ENCODE data around the gene CPHXL.

Gene CPHXL

DNA sequence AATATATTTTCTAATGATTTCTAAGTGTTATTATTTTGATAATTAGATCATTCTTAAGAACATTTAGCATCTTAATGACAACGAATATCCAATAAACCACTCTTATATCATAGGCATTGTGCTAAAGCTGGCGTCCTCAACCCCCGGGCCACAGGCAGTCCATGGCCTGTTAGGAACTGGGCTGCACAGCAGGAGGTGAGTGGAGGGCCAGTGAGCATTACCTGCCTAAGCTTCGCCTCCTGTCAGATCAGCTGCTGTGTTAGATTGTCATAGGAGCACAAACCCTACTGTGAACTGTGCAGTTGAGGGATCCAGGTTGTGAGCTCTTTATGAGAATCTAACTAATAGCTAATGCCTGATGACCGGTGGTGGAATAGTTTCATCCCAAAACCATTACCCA, 28.7 kb downstream of the CPHXL start:
- no peak for DNase-seq

- no peak for DNase-seq
These were observed 30.6 kb downstream of the CPHXL start for GRCh38 chr16:75695708-75696107.

DNA sequence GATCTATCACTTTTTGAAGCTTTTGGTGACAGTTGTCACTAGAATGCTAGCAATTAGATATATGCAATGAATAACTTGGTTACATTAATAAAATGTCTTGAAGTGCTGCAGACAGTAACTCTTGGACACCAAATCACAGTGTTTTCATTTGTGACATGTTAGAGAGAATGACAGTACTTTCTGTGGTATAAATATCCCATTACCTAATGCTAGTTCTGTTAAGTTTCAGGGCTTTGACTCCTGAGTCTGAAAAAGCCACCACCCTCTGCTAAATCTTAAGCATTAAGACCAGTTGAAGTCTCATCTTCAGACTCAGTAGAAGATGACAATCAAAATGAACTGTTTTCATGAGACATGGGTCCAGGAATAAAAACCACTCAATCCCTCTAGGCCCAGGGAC, 38.9 kb downstream of the CPHXL start:
- no peak for DNase-seq

- no peak for DNase-seq
These were observed 44.0 kb downstream of the CPHXL start for GRCh38 chr16:75682308-75682707.

DNA sequence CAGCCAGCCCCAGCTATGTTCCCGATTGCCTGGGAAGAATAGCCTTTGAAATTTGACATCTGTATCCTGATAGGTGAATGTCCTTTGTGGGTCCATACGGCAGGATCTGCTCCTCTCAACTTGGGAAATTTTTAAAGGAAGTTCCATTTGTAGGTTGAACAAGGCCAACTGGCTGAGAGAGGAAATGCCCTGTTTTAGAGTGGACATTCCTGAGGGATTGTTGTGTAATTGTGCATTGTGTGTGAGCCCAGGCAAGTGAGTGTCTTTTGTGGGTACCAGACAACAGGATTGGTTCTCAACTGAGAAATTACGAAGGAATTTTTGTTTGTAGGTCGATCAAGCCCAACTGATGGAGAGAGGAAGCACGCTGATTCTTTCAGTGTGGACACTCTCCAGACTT, 46.9 kb downstream of the CPHXL start:
- DNase-seq: no peak

GRCh38 chr16:75676909-75677308, 49.4 kb downstream of the CPHXL start, which contains the start of gene CPHXL2:
TSS of gene CPHXL2 (minus strand) at chr16:75677009. CDS start at chr16:75676999, 10 bp downstream.
- no peak for DNase-seq

GRCh38 chr16:75667503-75667902, 58.8 kb downstream of the CPHXL start:
- DNase-seq: no peak

All from activated naive CD4-positive, alpha-beta T cell treated with Interleukin-2 at 50 U/mL for 16 hours (primary cell).